GM18907 (cell line): ENCODE results near the gene DSG3.

Experiments used
- ATAC-seq: cut with Tn5 transposase; IDR thresholded peaks from one replicate; pipeline ENCODE4 v1.9.1; 2021; ENCODE audit warnings: mild to moderate bottlenecking, moderate library complexity; ENCODE audit not compliant: unreplicated experiment

DSG3 gene

GRCh38 chr18:31513189-31513935 is 65.8 kb downstream of the DSG3 start:
- ATAC-seq = no peak

- no peak for ATAC-seq
Observed at GRCh38 chr18:31516437-31516836, 68.9 kb downstream of the DSG3 start.

- no peak for ATAC-seq
Observed at GRCh38 chr18:31526374-31526773, 78.8 kb downstream of the DSG3 start.
